Ishikawa (cell line): ENCODE measurements around the gene TRIB2.

ENCODE experiments used
- CEBPB ChIP-seq: IDR thresholded peaks from 2 replicates; pipeline ENCODE4 v1.6.1; 2012
- CREB1 ChIP-seq: IDR thresholded peaks from 2 replicates; pipeline ENCODE4 v1.6.1; 2012; ENCODE audit warnings: low read depth
- EP300 ChIP-seq: IDR thresholded peaks from 2 replicates; pipeline ENCODE4 v1.6.1; 2012; ENCODE audit warnings: borderline replicate concordance
- MAX ChIP-seq: IDR thresholded peaks from 2 replicates; pipeline ENCODE4 v1.6.1; 2012
- REST ChIP-seq: IDR thresholded peaks from 2 replicates; pipeline ENCODE4 v1.6.1; 2012; ENCODE audit warnings: low read depth, mild to moderate bottlenecking

- TF ChIP-seq MAX = no peak
- TF ChIP-seq EP300 = no peak
- no peak for TF ChIP-seq CEBPB
- no peak for TF ChIP-seq CREB1
- TF ChIP-seq REST = no peak
These were observed 33.6 kb downstream of the TRIB2 start for GRCh38 chr2:12750166-12750905.
